Type B pancreatic cell (in vitro differentiated cells): ENCODE measurements around the gene PPP1R37. TPM values are rescaled to one million over a fixed set of nuclear protein-coding genes. Genes with fewer than 3 reads are reported as not detected.

Experiments
- DNase-seq: peaks from one replicate; pipeline ENCODE4 v3.0.0; 2021; ENCODE audit warnings: mixed read lengths; ENCODE audit not compliant: unreplicated experiment; ENCODE audit errors: extremely low spot score
- H3K27ac Mint-ChIP-seq: 2 replicates; pipeline ENCODE4 v1.8.0; 2021; ENCODE audit warnings: mild to moderate bottlenecking, mixed read lengths
- H3K27me3 Mint-ChIP-seq: 2 replicates; pipeline ENCODE4 v1.8.0; 2021; ENCODE audit warnings: mixed read lengths
- H3K36me3 Mint-ChIP-seq: 2 replicates; pipeline ENCODE4 v1.8.0; 2021; ENCODE audit warnings: mixed read lengths
- H3K4me1 Mint-ChIP-seq: one replicate; pipeline ENCODE4 v1.8.0; 2021; ENCODE audit warnings: mixed read lengths; ENCODE audit not compliant: unreplicated experiment
- H3K4me3 Mint-ChIP-seq: 2 replicates; pipeline ENCODE4 v1.8.0; 2021; ENCODE audit warnings: mild to moderate bottlenecking, mixed read lengths
- H3K9me3 Mint-ChIP-seq: 2 replicates; pipeline ENCODE4 v1.8.0; 2021; ENCODE audit warnings: mixed read lengths
- total RNA-seq: library from RNA; stranded (reverse); gene quantifications from 2 replicates; pipeline ENCODE4 v1.2.1, GENCODE V29; 2021; ENCODE audit warnings: low replicate concordance
- TF ChIP-seq, protein P1 (sequence below): fragments of 200-600 bp; sonication (generic); conservative IDR thresholded peaks from 2 replicates; pipeline ENCODE4 v1.5.0; 2021; ENCODE audit warnings: antibody characterized with exemption, mild to moderate bottlenecking

PPP1R37 gene
- total RNA-seq, 1 donor from 2014 or later, result 44.7 TPM

DNA sequence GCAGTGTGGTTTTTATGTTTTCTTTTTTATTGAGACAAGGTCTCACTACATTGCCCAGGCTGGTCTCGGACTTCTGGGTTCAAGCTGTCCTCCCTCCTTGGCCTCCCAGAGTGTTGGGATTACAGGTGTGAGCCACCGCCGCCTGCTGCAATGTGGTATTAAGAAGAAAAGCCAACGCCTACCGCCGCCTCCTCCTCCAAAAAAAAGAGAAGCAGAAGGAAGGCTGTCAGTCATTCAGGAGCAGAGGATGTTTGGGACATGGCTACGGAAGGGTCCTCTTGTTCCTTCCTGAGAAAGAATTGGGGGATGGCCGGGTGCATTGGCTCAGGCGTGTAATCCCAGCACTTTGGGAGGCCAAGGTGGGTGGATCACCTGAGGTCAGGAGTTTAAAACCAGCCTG, 1.2 kb downstream of the PPP1R37 start:
- H3K36me3 Mint-ChIP-seq, result no peaks in the 10 kb centered on the region
- H3K27me3 Mint-ChIP-seq, result no peaks in the 10 kb centered on the region
- peaks cover 62% of the 10 kb centered on the region for H3K4me1 Mint-ChIP-seq
- DNase-seq, result no peak
- TF ChIP-seq, protein P1, sequence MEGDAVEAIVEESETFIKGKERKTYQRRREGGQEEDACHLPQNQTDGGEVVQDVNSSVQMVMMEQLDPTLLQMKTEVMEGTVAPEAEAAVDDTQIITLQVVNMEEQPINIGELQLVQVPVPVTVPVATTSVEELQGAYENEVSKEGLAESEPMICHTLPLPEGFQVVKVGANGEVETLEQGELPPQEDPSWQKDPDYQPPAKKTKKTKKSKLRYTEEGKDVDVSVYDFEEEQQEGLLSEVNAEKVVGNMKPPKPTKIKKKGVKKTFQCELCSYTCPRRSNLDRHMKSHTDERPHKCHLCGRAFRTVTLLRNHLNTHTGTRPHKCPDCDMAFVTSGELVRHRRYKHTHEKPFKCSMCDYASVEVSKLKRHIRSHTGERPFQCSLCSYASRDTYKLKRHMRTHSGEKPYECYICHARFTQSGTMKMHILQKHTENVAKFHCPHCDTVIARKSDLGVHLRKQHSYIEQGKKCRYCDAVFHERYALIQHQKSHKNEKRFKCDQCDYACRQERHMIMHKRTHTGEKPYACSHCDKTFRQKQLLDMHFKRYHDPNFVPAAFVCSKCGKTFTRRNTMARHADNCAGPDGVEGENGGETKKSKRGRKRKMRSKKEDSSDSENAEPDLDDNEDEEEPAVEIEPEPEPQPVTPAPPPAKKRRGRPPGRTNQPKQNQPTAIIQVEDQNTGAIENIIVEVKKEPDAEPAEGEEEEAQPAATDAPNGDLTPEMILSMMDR, result no peak
- peak overlapping the region; percentile 100 for H3K27ac Mint-ChIP-seq
- no peaks in the 10 kb centered on the region for H3K9me3 Mint-ChIP-seq
- peak overlapping the region; percentile 95 for H3K4me3 Mint-ChIP-seq

DNA sequence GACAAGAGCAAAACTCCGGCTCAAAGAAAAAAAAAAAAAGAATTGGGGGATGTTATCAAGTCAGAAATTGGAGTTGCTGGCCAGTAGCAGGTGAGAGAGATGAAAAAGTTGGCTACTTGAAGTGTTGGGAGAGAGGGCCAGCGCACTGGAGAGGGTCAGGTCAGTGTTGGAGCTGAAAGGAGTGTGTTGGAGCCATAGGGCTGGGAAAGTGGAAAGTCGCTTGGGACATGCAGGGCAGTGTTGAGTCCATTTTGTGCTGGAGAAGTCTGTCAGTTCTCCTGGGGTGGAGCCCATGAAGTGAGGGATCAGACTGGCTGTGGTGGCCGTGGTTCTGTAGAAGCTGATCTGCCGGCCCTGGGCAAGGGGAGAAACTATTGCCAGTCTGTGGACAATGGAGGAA, 1.7 kb downstream of the PPP1R37 start:
- Mint-ChIP-seq H3K9me3 (no peaks in the 10 kb centered on the region), H3K27me3 (no peaks in the 10 kb centered on the region), H3K27ac (peak overlapping the region; percentile 84), H3K36me3 (no peaks in the 10 kb centered on the region), H3K4me1 (peaks cover 68% of the 10 kb centered on the region), H3K4me3 (peak overlapping the region; percentile 95)
- TF ChIP-seq, protein P1, result no peak
- DNase-seq, result no peak

DNA sequence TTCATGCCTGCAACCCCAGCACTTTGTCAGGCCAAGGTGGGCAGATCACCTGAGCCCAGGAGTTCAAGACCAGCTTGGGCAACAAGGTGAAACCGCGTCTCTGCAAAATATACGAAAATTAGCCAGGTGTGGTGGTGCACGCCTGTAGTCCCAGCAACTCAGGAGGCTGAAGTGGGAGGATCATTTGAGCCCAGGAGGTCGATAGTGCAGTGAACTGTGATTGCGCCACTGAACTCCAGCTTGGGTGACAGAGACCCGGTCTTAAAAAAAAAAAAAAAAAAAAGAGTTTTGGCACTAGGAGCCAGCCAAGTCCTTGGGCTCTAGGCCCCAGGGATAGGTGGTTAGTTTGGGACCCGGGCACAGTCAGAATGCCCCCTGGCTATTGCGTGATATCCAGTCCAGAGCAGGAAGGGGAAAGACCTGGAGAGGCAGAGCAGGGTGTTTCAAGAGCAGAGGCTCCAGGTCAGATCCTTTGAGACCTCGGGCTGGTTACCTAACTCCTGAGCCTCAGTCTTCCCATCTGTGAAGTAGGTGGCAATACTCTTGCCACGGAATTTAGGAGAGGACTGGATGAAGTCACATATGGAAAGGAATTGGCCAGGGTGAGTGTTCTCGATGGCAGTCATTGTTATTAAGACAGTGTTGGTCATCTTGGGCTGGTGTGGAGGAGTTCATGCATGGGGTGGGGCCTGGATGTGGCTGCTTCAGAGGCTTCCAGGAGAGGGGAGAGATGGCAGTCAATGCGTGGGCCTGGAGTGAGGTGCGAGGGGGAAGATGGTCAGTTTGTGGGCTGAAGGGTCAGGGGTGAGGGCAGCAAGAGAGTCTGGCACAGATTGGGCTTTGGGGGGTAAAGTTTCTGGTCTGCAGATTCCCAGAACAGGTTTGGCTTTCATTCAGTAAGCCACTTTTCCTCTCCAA, 2.8 kb downstream of the PPP1R37 start:
- peak overlapping the region; percentile 85 for H3K27ac Mint-ChIP-seq
- H3K27me3 Mint-ChIP-seq, result no peaks in the 10 kb centered on the region
- TF ChIP-seq, protein P1, result no peak
- H3K4me1 Mint-ChIP-seq, result peaks cover 72% of the 10 kb centered on the region
- H3K9me3 Mint-ChIP-seq, result no peaks in the 10 kb centered on the region
- no peaks in the 10 kb centered on the region for H3K36me3 Mint-ChIP-seq
- H3K4me3 Mint-ChIP-seq, result peak overlapping the region; percentile 65
- no peak for DNase-seq

GRCh38 chr19:45096700-45097099, 3.7 kb downstream of the PPP1R37 start:
- no peaks in the 10 kb centered on the region for H3K9me3 Mint-ChIP-seq
- H3K4me3 Mint-ChIP-seq, result peak overlapping the region; percentile 55
- no peaks in the 10 kb centered on the region for H3K36me3 Mint-ChIP-seq
- DNase-seq, result no peak
- TF ChIP-seq, protein P1, result no peak
- H3K27ac Mint-ChIP-seq, result peak overlapping the region; percentile 85
- no peaks in the 10 kb centered on the region for H3K27me3 Mint-ChIP-seq
- peaks cover 74% of the 10 kb centered on the region for H3K4me1 Mint-ChIP-seq

GRCh38 chr19:45097450-45097775, 4.4 kb downstream of the PPP1R37 start:
- peaks cover 76% of the 10 kb centered on the region for H3K4me1 Mint-ChIP-seq
- H3K36me3 Mint-ChIP-seq, result no peaks in the 10 kb centered on the region
- DNase-seq, result no peak
- TF ChIP-seq, protein P1, result no peak
- H3K9me3 Mint-ChIP-seq, result no peaks in the 10 kb centered on the region
- H3K4me3 Mint-ChIP-seq, result peak overlapping the region; percentile 75
- no peaks in the 10 kb centered on the region for H3K27me3 Mint-ChIP-seq
- peak overlapping the region; percentile 56 for H3K27ac Mint-ChIP-seq
